HG02840 (cell line): ENCODE results near the gene SOD1.

Experiments
- ATAC-seq: cut with Tn5 transposase; IDR thresholded peaks from one replicate; pipeline ENCODE4 v1.9.1; 2021; ENCODE audit warnings: mild to moderate bottlenecking, moderate library complexity, moderate number of reproducible peaks; ENCODE audit not compliant: unreplicated experiment, low FRiP score

Gene SOD1

GRCh38 chr21:31678478-31678877, 19.0 kb downstream of the SOD1 start:
- ATAC-seq = no peak

DNA sequence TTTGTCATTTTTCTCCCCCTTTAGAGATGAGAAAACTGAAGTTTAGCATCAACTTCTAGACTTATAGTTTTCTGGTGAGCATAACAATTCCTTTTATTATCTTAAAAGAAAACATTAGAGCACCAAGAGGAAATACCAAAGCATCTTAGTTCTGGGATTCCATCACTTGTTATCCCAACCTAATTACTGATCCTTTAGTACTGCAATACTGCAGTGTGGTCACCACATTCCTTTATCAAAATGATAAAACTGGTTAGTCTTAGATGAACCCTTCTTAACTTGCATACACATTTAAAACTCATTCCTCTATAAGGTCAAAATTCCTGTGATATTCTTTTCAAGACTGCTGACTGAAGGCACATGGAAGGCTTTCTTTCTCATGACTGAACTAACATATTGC, 23.1 kb downstream of the SOD1 start:
- no peak for ATAC-seq

DNA sequence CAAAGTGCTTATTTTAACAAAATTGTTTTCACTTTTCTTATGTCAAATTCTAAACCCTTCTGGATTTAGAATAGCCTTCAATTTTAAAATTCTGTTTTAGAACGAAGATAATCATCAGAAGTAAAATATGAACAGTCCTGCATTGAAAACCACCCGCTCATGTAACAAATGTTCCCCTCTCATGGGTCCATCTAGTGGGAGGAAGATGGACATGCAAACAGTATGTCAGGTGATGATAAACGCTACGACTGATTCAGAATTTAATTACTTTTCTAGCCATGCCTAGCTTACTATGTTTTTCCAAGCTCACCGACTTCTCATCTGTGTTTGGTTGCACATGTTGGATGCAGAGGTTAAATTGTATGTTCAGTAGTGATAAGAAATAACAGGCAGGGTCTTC, 23.5 kb downstream of the SOD1 start:
- ATAC-seq = no peak

- no peak for ATAC-seq
Measured at GRCh38 chr21:31684918-31685317, 25.4 kb downstream of the SOD1 start.

DNA sequence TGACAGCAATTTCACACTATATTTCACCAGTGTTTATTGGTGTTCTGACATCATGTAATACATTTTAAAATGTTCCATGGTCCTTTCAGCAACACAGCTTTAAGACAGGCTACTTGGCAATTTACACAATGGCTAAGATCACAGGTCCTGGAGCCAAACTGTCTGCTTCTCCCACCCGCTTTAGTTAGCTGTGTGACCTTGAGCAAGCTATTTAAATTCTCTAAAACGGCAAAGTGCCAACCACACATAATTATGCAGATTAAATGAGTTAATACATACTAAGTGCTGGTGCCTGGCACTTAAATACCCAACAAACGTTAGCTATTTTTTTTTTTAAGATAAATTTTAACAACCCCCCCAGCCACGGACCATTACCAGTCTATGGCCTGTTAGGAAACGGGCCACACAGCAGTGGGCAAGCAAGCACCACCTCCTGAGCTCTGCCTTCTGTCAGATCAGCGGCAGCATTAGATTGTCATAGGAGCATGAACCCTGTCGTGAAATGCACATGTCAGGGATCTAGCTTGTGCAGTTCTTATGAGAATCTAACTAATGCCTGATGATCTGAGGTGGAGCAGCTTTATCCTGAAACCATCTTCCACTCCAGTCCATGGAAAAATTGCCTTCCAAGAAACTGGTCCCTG, 26.9 kb downstream of the SOD1 start:
- ATAC-seq = no peak

DNA sequence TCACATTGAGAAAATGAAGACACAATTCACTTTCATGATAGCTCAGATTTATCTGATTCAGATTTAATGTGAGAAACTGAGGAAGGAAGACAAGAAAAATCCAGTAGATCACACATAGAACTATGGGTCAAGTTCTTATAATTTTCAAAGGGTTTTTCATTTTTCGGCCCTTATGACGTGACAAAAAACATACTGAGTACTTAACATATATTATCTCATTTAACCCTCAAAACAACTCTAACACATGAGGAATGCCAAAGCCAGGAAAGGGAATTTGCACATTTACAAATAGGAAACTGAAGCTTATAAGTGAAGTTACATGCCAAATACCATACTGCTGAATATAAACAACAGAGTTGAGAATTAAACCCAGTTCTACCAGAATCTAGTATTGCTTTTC, 27.6 kb downstream of the SOD1 start:
- no peak for ATAC-seq

GRCh38 chr21:31688603-31689368, 29.3 kb downstream of the SOD1 start:
- no peak for ATAC-seq

GRCh38 chr21:31693222-31693621, 33.7 kb downstream of the SOD1 start:
- ATAC-seq = no peak

DNA sequence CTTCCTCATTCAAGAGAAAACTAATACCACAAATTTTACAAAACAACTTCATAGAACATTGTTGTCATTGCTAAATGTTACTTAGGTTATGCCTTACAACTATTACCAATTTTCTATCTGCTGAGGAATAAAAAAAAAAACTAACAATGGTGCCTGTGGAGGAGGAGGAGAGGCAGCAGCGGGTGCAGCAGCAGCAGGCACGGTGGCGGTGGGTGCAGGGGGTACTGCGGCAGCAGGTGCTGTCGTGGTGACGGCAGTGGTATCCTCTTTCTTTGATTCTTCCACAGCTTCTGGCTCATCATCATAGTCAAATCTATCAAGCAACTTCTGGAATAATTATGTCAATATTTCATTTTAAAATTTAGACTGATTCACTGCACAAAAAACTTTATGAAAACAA, 36.9 kb downstream of the SOD1 start:
- no peak for ATAC-seq

- ATAC-seq = no peak
Measured at GRCh38 chr21:31698461-31698860, 39.0 kb downstream of the SOD1 start.

DNA sequence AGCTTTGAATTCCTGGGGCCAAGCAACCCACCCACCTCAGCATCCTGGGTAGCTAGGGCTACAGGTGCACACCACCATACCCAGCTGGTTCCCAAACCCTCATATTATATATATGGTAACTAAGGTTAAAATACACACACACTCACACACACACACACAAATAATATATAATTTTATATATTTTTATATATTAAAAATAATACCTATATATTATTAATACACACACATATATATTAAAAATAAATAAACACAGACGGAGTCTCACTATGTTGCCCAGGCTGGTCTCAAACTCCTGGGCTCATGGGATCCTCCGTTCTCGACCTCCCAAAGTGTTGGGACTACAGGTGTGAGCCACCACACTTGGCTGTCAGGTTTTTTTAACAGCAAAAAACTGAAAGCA, 40.5 kb downstream of the SOD1 start:
- ATAC-seq = no peak

GRCh38 chr21:31706562-31706961, 47.1 kb downstream of the SOD1 start:
- ATAC-seq = no peak

DNA sequence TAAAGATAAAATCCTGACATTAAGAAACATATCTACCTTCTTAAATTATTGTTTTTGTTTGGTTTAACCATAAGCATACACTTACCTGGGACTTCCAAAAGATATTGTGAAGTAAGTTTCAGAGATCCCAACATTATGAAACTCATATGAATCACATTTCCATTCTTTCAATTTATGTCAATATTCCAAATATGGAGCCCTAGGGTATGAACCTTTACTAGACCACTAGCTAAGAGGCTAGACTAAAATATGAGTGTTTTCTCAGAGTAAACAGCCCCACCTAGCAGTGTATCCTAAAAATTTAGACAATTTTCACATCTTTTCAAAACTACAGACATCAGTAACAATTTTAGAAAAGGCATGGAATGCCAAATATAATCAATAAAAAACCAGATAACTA, 48.0 kb downstream of the SOD1 start:
- ATAC-seq = no peak

- ATAC-seq = no peak
Measured at GRCh38 chr21:31708541-31708940, 49.0 kb downstream of the SOD1 start.

DNA sequence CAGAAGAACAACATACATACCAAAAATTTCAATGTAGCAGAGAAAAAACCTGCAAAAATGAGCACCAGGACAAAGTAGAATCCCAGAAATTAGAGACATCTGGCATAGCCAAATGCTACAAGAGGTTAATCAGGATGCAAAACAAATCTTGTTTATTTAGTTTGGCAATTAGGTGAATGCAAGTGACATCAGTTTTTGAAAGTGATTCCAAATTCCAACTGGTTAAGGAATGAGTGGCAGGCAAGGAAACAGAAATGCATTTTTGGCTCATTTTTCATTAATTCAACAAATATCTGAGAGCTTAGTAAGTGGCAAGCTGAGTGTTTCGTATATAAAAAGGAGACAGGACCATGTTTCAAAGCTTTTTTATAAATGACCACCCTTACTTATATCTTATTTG, 51.1 kb downstream of the SOD1 start:
- no peak for ATAC-seq

- ATAC-seq = no peak
Measured at GRCh38 chr21:31711326-31711725, 51.8 kb downstream of the SOD1 start.

DNA sequence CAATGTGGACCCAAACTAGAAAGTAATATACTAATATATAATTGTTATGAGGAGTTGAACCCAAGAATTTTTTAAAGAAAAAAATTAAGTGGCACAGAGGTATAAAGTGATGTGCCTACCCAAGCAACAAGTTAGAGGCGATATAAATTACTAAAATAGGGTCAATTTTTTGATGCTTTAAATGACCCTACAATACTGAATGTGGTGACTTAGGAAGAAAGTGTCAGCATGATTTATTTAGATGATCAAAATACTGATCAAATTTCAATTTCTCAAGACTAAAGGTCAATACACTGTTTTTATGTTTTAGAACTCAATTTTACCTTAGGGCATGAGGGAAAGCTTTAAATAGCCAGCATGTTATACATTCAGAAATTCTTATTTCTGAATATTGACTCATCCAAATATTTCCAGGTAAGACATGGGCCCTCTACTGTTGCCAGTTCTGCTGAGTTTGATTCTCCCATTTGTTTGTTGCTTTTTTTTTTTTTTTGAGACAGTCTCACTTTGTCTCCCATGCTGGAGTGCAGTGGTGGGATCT, 52.3 kb downstream of the SOD1 start:
- no peak for ATAC-seq

DNA sequence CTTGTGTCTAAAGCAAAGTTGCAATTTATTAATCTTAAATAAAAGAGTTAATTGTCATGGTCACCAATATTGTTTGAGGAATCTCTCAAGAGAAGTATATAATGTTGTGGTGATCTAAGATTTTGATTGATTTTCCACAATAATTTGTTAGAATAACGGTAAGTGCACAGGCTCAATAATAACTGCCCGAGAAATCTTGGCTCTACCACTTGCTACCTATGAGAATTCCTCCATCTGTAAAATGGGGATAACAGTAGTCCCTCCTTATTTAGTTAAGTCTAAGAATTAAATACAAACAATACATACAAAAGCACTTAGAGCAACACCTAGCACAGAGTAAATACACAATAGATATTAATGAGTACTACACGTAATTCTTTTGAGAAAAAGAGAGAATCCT, 53.6 kb downstream of the SOD1 start:
- no peak for ATAC-seq

- ATAC-seq = no peak
Measured at GRCh38 chr21:31713973-31714740, 54.7 kb downstream of the SOD1 start.

DNA sequence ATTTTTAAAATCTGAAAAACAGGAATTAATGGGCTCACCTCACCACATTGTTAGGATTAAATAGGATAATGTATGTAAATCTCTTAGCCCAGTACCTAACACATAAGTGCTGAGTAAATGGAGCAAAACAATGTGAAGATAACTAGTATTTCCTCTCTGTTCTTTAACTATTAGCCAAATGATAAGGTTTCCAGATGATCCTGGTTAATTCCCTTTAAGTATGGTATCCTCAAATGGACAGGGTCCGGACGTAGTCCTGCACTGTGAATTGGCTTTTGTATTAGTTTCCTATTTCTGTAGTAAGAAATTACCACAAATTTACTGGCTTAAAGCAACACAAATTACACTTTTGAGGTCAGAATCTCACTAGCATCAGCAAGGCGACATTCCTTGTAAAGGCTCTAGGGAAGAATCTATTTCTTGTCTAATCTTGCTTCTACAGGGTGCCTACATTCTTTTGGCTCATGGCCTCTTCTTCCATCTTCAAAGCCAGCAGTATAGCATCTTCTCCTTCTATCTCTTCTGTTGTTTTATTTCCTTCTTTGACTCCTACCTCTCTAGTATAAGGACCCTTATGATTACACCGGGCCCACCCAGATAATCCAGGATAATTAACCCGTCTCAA, 55.4 kb downstream of the SOD1 start:
- ATAC-seq = no peak

DNA sequence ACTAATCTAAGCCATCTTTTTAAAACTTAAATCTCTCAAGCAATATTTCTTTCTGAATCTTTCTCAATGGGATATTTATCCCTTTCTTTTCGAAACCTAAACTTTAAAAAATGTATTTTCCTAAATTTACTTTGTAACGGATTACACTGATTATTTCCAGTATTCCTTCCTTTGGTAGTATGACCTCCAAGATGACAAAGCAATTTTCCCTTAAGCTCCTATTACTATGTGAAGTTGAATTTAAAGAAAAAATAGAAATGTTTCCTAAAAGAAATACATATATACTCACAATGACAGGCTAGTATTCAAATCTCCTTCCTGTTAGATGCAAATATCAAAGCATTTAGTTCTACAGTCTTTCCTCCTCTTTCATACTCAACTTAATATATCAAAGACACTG, 56.6 kb downstream of the SOD1 start:
- no peak for ATAC-seq
